OCI-LY7 (cell line): Measurements from ENCODE around the gene MRPL49.

Experiments used
- CTCF ChIP-seq: fragments of 200-600 bp; sonication (generic); conservative IDR thresholded peaks from 2 replicates; pipeline ENCODE4 v1.5.1; 2014; ENCODE audit warnings: mild to moderate bottlenecking, antibody characterized with exemption, low read length, moderate library complexity, mixed read lengths
- EZH2phosphoT487 ChIP-seq: fragments of 200-600 bp; sonication (generic); IDR thresholded peaks from 2 replicates; pipeline ENCODE4 v1.6.1; 2018; ENCODE audit warnings: low read depth, borderline replicate concordance, mild to moderate bottlenecking, mixed run types, antibody characterized with exemption, low read length, moderate library complexity, mixed read lengths

- TF ChIP-seq CTCF (no peak), EZH2phosphoT487 (no peak)
Observed at GRCh38 chr11:65166893-65167292, 44.8 kb downstream of the MRPL49 start.
